B cell (primary cell): Measurements from ENCODE around the gene SFXN2. TPM values are rescaled to one million over a fixed set of nuclear protein-coding genes. Genes with fewer than 3 reads are reported as not detected.

ENCODE experiments used
- ATAC-seq: fragments of 200-7000 bp; cut with Tn5 transposase; one replicate; pipeline ENCODE4 v1.10.0; 2021; ENCODE audit warnings: low read depth, mild to moderate bottlenecking, moderate number of reproducible peaks, moderate library complexity
- CTCF ChIA-PET: fragments of 350-600 bp; sonication (Branson Sonifier 250); formaldehyde crosslinking; loops from one replicate; lab custom pipeline; 2021; ENCODE audit warnings: antibody characterized with exemption, inconsistent platforms; lab: Charles Lee
- POLR2A ChIA-PET: fragments of 350-600 bp; sonication (Branson Sonifier 250); formaldehyde crosslinking; loops from one replicate; lab custom pipeline; 2021; ENCODE audit warnings: antibody characterized with exemption; lab: Charles Lee
- DNase-seq: peaks from one replicate; pipeline ENCODE4 v3.0.0; 2013
- H2AFZ ChIP-seq: 2 replicates; pipeline ENCODE4 v1.6.1; 2012; ENCODE audit warnings: mild to moderate bottlenecking, low read depth, low read length; ENCODE audit not compliant: insufficient read depth, poor library complexity, severe bottlenecking
- H3K27ac ChIP-seq, 2 donors: 1 replicate in 1 of 2; 2 replicates in 1 of 2; pipeline ENCODE4 v1.5.1; 2012 to 2013; ENCODE audit warnings: low read length in 2 of 2, mild to moderate bottlenecking in 2 of 2, moderate library complexity in 1 of 2
- H3K27me3 ChIP-seq, 4 experiments: fragments of 200-600 bp in 1 of 4; sonication (generic) in 1 of 4; replicated peaks in 1 of 4; 1 replicate in 2 of 4; 2 replicates in 2 of 4; pipeline versions ENCODE4 v1.6.1 to v1.7.0; 2013 to 2016; ENCODE audit warnings: low read length in 3 of 4, mild to moderate bottlenecking in 2 of 4, mixed read lengths in 1 of 4, moderate library complexity in 1 of 4; ENCODE audit not compliant: insufficient read depth in 4 of 4, control insufficient read depth in 3 of 4; ENCODE audit errors: control extremely low read depth in 1 of 4
- H3K36me3 ChIP-seq, 2 experiments: replicated peaks in 1 of 2; 1 replicate in 1 of 2; 2 replicates in 1 of 2; pipeline versions ENCODE4 v1.6.1 to v1.7.1; 2013; ENCODE audit warnings: low read length in 1 of 2; ENCODE audit not compliant: insufficient read depth in 2 of 2, control insufficient read depth in 1 of 2; ENCODE audit errors: control extremely low read depth in 1 of 2, extremely low read depth in 1 of 2
- H3K4me1 ChIP-seq, 2 donors: fragments of 200-600 bp in 1 of 2; sonication (generic) in 1 of 2; 1 replicate in 1 of 2; 2 replicates in 1 of 2; pipeline versions ENCODE4 v1.5.1 to v1.6.1; 2013 to 2017; ENCODE audit warnings: low read length in 2 of 2; ENCODE audit not compliant: control insufficient read depth in 2 of 2, insufficient read depth in 2 of 2
- H3K4me2 ChIP-seq: replicated peaks from 2 replicates; pipeline ENCODE3; 2012; ENCODE audit warnings: mild to moderate bottlenecking, low read depth, low read length; ENCODE audit not compliant: poor library complexity, severe bottlenecking
- H3K4me3 ChIP-seq, 5 experiments: fragments of 200-600 bp in 1 of 5; sonication (generic) in 1 of 5; 1 replicate in 3 of 5; 2 replicates in 2 of 5; pipeline versions ENCODE4 v1.5.1 to v1.7.0; 2011 to 2016; ENCODE audit warnings: low read length in 4 of 5, mild to moderate bottlenecking in 4 of 5, low read depth in 2 of 5, control low read depth in 1 of 5, moderate library complexity in 1 of 5; ENCODE audit not compliant: insufficient read depth in 1 of 5; ENCODE audit errors: control extremely low read depth in 1 of 5, extremely low read depth in 1 of 5
- H3K79me2 ChIP-seq: fragments of 200-600 bp; sonication (generic); one replicate; pipeline ENCODE4 v1.6.0; 2016; ENCODE audit warnings: low read length; ENCODE audit not compliant: control insufficient read depth, insufficient read depth
- H3K9ac ChIP-seq: fragments of 200-600 bp; sonication (generic); 2 replicates; pipeline ENCODE4 v1.6.1; 2017; ENCODE audit warnings: mild to moderate bottlenecking, low read length, moderate library complexity
- H3K9me3 ChIP-seq, 3 donors: one replicate each; pipeline versions ENCODE4 v1.6.1 to v1.7.1; 2013; ENCODE audit warnings: low read length in 2 of 3; ENCODE audit not compliant: control insufficient read depth in 2 of 3, insufficient read depth in 1 of 3; ENCODE audit errors: control extremely low read depth in 1 of 3
- H4K20me1 ChIP-seq: 2 replicates; pipeline ENCODE4 v1.6.0; 2012; ENCODE audit warnings: mild to moderate bottlenecking, low read length; ENCODE audit not compliant: insufficient read depth, control insufficient read depth, poor library complexity, severe bottlenecking
- H3K27ac Mint-ChIP-seq: one replicate; pipeline ENCODE4 v1.8.0; 2021; ENCODE audit warnings: mixed read lengths
- H3K27me3 Mint-ChIP-seq: one replicate; pipeline ENCODE4 v1.8.0; 2021; ENCODE audit warnings: mixed read lengths
- H3K4me1 Mint-ChIP-seq: one replicate; pipeline ENCODE4 v1.8.0; 2021; ENCODE audit warnings: mixed read lengths
- H3K4me3 Mint-ChIP-seq: one replicate; pipeline ENCODE4 v1.8.0; 2021; ENCODE audit warnings: mixed read lengths
- H3K9me3 Mint-ChIP-seq: one replicate; pipeline ENCODE4 v1.8.0; 2022; ENCODE audit warnings: mixed read lengths; ENCODE audit not compliant: insufficient read depth
- CTCF ChIP-seq: fragments of 200-600 bp; IDR thresholded peaks from one replicate; pipeline ENCODE4 v1.8.0; 2022; ENCODE audit warnings: antibody characterized with exemption, mild to moderate bottlenecking
- EZH2 ChIP-seq: IDR thresholded peaks from 2 replicates; pipeline ENCODE4 v1.6.1; 2012; ENCODE audit warnings: borderline replicate concordance, low read depth, mild to moderate bottlenecking, moderate library complexity, low read length; ENCODE audit not compliant: insufficient read depth, poor library complexity, severe bottlenecking
- WGBS: methylation state at CpG from one replicate; pipeline ENCODE4 v1.1.5; 2013; ENCODE audit warnings: missing lambda C conversion rate; ENCODE audit not compliant: insufficient coverage; 5-methylcytosine and 5-hydroxymethylcytosine counted together
- intact Hi-C: fragments of 100-400 bp; cut with micrococcal nuclease; formaldehyde crosslinking; loops from one replicate; pipeline ENCODE4 v1.10.0; 2022
- polyA plus RNA-seq: library from polyadenylated mRNA; depleted of rRNA; stranded (reverse); fragments of >200 nt; gene quantifications from 2 replicates; pipeline ENCODE4 v1.2.3, GENCODE V29; 2012
- total RNA-seq, 2 donors: library from RNA; stranded (reverse); fragments of 120-200 nt in 1 of 2; gene quantifications; 1 replicate in 1 of 2; 2 replicates in 1 of 2; pipeline versions ENCODE4 v1.2.3 to v1.2.4, GENCODE V29; 2013 to 2022

Gene SFXN2
- total and polyA plus RNA-seq, 2 donors (not counting 1 experiment from before 2014, with no cell fraction given) = 8.1 to 23.5 TPM

GRCh38 chr10:102701272-102701671, 13.2 kb upstream of the SFXN2 start:
- no peaks in the 10 kb centered on the region for H3K27me3 ChIP-seq
- no peaks in the 10 kb centered on the region for H3K4me1 Mint-ChIP-seq
- peaks cover 0 to 7% of the 10 kb centered on the region in 2 donors for H3K4me1 ChIP-seq
- H3K4me3 ChIP-seq = no peak overlapping the region
- no peak for ATAC-seq
- H3K27ac Mint-ChIP-seq = no peak overlapping the region
- no peak for TF ChIP-seq CTCF
- intact Hi-C loops = no loop called here
- no peaks in the 10 kb centered on the region for H4K20me1 ChIP-seq
- H3K4me2 ChIP-seq = no peak overlapping the region
- H3K9me3 Mint-ChIP-seq = no peaks in the 10 kb centered on the region
- no peaks in the 10 kb centered on the region for H3K9me3 ChIP-seq
- H3K27me3 Mint-ChIP-seq = no peaks in the 10 kb centered on the region
- no peak overlapping the region for H3K9ac ChIP-seq
- peaks cover under 1% of the 10 kb centered on the region for H3K79me2 ChIP-seq
- ChIA-PET POLR2A (interaction anchor here (0.7 kb wide), 1 partner anchor 9 kb away, joined by 4 read pairs; no protein-coding TSS in a partner anchor), CTCF (interaction anchor here (0.7 to 1.9 kb wide), 2 partner anchors 12 to 13 kb away, joined by 4 to 7 read pairs; partner anchors contain the start of gene ARL3)
- no peak overlapping the region for H2AFZ ChIP-seq
- no peak for DNase-seq
- no peak overlapping the region for H3K4me3 Mint-ChIP-seq
- H3K36me3 ChIP-seq = peaks cover 2 to 4% of the 10 kb centered on the region in 2 experiments
- H3K27ac ChIP-seq = no peak overlapping the region
- WGBS = no CpG with 5 or more reads among the region's 3 CpGs

GRCh38 chr10:102701796-102702195, 12.6 kb upstream of the SFXN2 start:
- Histone ChIP-seq H3K79me2 (peaks cover 4% of the 10 kb centered on the region), H3K27ac (no peak overlapping the region), H3K4me2 (no peak overlapping the region), H3K4me1 (peaks cover 0 to 7% of the 10 kb centered on the region in 2 donors), H2AFZ (no peak overlapping the region), H3K4me3 (no peak overlapping the region), H3K36me3 (peaks cover under 1 to 4% of the 10 kb centered on the region in 2 experiments), H4K20me1 (no peaks in the 10 kb centered on the region), H3K9me3 (no peaks in the 10 kb centered on the region), H3K27me3 (no peaks in the 10 kb centered on the region), H3K9ac (no peak overlapping the region)
- Mint-ChIP-seq H3K27ac (no peak overlapping the region), H3K4me1 (no peaks in the 10 kb centered on the region), H3K4me3 (no peak overlapping the region), H3K9me3 (no peaks in the 10 kb centered on the region), H3K27me3 (no peaks in the 10 kb centered on the region)
- DNase-seq = no peak
- WGBS = no CpG with 5 or more reads among the region's 3 CpGs
- ChIA-PET CTCF (interaction anchor here (1.9 kb wide), 1 partner anchor 11 kb away, joined by 7 read pairs; the partner anchor contains the start of gene ARL3), POLR2A (interaction anchor here (0.7 kb wide), 1 partner anchor 8 kb away, joined by 4 read pairs; no protein-coding TSS in a partner anchor)
- ATAC-seq = no peak
- intact Hi-C loops = no loop called here
- TF ChIP-seq EZH2 (no peak), CTCF (no peak)
